NCI-H1694 treated with DMSO at 0.1 percent for 48 hours (cell line): ENCODE results near the gene PHC2.
"Not testable (repeated sequence)": the region's sequence is repeated elsewhere in the genome, so short reads cannot be mapped to it uniquely, and the experiment has no call there.

Source experiments
- DNase-seq: peaks from one replicate; lab custom pipeline; 2025; lab: John Stamatoyannopoulos, UW

Gene PHC2

DNA sequence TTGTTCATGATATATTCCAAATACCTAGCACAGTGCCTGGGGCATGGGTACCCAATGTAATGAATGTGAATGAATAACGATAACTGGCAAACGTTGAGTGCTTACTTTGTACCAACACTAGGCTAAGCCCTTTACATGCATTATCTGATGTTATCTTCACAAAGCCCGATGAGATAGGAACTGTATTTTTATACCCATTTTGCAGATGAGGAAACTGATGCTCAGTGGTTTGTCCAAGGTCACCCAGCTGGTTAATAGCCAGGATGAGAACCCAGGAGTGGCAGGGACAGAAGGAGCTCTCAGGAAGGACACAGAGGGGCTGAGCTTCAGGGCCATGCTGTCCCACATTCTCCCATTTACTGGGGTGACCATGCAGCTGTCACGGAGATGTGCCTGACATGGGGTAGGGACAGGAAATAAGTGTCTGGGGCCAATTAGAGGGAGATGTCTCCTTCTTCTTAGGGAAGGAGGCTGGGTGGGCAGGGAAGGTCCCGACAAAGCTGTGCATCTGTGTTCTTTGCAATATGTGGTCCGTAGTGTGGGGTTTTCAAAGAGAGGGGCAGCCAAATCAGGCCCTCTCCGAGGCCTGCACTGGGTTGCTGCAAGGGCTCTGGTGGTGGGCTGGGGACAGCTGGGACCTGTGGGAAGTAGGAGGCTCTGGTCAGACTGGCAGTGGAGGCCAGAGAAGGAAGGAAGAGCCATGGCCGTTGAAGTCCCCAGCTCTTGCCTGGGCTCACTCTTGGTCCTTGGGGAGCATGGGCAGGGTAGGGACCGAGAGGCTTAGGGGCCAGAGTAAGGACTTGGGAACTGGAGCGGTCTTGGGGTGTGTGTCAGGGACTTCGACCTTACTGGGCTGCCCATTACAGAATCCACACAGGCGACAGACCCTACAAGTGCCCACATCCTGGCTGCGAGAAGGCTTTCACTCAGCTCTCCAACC is 136.6 kb downstream of the PHC2 start:
- DNase-seq = no peak

DNA sequence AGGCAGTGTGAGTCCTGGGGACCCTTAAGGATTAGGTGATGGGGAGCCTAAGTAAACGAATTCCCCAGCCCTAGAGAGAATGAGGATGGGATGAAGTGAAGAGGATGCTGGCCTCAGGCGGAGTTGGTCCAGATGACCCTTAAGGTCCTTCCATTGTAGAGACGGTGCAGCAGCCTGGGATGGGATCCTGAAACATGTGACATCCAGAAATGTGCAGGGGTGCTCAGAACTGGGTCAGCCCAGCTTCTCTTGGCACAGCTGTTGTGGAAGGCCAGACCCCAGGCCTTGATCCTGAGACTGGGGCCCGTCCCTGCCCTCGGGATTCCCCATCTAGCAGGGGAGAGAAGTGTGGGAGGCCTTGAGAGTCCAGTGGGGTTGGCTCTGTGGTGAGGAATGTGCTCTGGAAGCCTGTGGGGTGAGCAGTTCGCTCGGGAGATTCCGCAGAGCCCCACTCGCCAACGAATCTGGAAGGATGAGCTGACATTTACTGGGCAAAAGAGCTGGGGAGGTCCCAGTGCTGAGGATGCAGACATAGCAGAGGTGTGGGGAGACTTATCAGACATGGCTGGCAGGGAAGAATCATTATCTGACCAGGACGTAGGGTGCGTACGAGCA is 138.1 kb downstream of the PHC2 start:
- DNase-seq = no peak

DNA sequence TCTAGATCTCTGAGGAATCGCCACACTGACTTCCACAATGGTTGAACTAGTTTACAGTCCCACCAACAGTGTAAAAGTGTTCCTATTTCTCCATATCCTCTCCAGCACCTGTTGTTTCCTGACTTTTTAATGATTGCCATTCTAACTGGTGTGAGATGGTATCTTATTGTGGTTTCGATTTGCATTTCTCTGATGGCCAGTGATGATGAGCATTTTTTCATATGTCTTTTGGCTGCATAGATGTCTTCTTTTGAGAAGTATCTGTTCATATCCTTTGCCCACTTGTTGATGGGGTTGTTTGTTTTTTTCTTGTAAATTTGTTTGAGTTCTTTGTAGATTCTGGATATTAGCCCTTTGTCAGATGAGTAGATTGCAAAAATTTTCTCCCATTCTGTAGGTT is 140.3 kb downstream of the PHC2 start:
- not testable (repeated sequence) for DNase-seq

DNA sequence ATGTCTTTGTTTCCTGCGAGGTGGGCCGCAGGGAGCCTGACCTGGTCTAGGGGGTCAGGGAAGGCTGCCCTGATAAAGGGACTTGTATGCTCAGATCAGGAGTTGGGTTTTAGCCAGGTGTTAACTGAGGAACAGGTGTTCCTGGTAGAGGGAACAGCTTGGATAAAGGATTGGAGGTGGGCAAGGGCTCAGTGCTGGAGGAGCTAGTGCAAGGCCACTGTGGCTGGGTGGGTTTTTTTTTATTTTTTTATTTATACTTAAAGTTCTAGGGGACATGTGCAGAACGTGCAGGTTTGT is 141.1 kb downstream of the PHC2 start:
- no peak for DNase-seq

DNA sequence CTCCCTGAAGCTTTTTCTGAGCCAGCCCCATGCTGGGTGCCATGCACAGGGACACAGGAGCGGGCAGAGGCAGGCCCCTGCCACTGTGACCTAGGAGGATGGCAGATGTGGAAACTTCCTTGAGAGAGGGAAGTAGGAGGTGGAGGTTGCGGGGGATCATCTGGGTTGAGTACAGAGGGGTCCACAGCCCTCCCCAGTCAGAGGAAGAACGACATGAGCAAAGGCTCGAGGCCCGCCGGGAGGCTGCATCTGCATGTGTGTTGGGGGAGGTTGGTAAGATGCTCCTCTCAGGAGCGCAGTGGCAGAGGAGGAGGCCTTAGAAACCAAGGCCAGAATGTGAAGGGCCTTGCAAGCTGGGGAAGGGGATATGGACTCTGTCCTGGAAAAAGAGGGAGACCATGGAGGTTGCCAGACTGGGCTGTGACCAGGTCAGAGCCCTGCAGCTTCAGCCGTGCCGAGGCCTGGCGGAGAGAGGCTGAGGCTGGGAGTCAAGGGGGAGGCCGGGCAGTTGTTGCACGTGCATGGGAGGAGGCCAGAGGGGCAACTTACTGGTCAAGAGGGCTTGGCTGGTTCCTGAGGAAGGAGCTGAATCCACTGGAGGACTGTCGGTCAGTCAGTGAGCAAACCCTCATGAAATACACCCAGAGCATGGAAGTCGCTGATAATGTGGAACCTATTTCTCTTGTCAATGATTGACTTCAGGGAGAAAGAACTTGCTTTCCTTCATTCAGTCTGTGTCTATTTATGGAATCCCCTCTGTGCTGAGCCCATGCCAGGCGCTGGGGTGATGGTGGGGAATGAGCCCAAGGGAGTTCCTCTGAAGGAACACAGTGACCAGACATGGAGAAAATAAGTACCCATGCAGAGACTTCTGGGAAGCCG is 141.7 kb downstream of the PHC2 start:
- no peak for DNase-seq

DNA sequence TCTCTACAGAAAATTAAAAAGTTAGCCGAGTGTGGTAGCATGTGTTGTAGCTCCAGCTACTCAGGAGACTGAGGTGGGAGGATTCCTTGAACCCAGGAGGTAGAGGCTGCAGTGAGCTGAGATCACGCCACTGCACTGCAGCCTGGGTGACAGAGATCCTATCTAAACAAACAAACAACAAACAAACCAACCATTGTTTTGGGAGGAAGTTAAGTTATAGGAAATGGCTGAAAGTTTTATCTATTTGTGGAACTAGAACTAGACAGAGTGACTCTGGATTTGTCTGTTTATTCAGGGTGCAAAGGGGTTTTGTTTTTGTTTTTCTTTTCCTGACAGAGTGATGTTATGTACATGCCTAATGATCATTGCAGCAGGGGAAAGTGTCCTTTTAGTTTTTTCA is 143.6 kb downstream of the PHC2 start:
- DNase-seq = no peak

DNA sequence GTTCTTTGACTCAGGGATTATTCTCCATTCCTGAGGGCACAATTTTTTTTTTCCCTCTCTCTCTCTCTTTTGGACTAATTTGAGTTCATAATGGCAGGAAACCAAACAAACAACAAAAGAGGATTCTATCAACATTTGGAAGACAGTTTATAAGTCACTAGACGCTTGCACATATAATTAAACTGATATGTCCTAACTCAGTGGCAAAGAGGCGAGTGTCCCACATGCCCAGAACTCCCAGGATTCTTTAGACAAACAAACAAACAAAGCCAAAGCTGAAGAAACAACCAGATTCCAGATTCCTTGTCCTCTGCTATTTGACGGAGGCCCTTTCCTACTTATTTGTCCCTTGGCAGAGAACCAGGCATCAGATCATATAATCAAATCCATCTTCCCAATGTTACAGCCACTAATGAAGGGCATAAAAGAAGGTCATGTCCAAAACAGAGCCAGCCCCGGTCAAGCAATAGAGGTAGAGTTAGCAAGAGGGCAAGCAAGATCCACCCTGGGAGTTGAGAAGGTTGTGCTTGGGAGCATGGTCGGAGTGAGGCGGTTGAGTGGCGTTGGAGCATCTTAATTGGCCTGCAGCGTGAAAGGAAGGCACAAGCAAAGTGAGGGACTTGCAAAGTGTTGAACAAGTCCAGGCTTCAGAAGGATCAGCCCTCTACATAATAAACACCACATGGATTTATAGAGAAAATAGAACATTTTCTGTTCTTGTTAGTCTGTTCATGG is 144.3 kb downstream of the PHC2 start:
- DNase-seq = no peak

DNA sequence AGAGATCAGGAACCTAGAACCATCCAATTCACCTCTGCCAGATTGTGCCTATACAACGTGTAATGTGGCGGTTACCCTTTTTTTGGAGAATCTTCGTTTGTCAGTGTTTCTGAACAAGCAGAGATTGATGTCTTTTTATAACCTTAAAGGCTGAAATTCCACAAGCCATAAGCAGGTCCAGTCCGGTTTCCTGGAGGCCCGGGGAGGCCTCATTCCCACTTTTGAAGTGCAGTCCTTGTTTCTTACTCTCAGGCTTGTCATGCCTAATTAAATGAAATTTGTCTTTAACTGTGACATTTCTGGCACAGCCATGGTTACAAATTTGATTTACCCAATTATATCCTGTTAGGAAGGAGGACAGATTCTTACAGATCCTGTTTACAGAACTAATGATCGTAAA is 146.8 kb downstream of the PHC2 start:
- no peak for DNase-seq

DNA sequence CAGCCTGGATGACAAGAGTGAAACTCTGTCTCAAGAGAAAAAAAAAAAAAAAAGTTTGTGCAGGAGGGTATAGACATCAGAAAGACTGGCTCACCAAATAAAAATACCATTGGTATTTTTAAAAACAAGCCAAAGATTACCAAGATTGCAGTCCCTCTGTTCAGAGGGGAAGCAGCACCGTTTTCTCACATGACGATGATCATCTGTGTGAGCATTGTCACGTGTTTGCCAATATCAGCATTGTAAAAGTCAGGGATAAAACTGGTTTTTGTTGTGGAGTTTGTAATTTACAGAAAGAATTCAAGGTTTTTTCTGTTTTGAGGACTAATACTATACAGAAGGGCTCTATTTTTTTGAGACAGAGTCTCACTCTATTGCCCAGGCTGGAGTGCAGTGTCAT is 148.1 kb downstream of the PHC2 start:
- no peak for DNase-seq

DNA sequence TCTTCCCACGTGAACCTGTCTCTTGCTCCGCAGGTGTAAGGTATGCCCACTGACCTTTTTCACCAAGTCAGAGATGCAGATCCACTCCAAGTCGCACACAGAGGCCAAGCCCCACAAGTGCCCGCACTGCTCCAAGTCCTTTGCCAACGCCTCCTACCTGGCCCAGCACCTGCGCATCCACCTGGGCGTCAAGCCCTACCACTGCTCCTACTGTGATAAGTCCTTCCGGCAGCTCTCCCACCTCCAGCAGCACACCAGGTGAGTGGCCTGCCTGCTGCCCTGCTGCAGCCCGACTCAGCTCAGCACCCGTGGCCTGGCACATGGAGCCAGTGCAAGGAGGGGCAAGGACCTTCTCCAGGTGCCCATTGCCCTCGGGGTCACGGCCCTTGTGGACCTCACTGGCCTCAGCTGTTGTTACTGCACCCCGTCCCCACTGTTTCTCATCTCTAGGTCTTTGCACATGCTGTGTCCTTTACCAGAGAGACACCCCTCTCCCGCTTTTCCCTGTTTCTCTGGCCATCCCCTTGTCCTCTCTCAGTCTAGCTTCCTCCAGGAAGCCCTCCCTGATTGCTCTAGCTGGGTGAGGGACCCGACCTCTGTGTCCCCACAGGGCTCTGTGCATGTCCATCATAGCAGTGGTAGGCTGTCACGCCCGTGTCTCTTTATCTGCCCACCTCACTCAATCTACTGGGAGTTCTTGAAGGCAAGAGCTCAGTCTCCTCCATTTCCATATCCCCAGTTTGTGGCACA is 149.2 kb downstream of the PHC2 start:
- DNase-seq = no peak

DNA sequence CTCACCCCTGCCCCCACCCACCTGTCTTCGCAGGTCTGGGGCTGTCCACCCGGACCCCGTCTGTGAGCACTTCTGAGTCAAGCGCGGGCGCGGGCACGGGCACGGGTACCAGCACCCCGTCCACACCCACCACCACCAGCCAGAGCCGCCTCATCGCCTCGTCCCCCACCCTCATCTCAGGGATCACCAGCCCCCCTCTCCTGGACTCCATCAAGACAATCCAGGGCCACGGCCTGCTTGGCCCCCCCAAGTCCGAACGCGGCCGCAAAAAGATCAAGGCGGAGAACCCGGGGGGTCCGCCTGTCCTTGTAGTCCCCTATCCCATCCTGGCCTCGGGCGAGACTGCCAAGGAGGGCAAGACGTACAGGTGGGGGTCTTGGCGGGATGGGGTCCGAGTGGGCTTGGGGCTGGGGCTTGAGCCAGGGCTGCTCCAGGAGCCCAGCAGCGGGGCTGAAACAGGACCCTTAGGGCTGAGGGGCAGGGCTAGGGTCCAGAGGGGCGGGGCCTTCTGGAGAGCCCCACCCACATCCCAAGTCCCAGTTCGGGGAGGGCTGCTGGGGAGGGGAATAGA is 150.7 kb downstream of the PHC2 start:
- no peak for DNase-seq

DNA sequence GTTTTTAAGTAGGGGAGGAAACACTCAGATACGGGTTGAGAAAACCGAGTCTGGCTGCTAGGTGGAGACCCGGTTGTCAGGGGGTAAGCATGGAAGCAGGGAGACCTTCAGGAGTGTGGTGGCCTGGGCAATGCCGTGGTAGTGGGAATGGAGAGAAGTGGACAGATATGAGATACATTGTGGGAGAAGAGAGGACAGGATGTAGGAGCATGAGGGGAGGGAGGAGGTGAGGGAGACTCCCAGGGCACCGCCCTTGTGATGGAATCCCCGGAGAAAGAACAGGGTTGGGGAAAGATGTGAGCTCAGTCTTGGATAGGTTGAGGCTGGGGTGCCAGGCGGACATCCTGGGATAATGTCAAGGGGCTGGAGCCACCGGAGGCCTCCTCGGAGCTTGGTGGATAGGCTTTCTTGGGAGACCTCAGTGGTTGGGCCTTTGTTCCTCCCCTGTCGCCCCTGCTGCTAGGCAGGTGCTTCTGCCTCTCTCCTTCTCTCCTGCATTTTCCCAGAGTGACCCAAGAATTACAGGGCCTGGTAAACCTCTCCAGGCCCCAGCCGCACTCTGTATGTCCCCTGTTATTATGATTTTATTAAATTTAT is 153.3 kb downstream of the PHC2 start:
- DNase-seq = no peak

DNA sequence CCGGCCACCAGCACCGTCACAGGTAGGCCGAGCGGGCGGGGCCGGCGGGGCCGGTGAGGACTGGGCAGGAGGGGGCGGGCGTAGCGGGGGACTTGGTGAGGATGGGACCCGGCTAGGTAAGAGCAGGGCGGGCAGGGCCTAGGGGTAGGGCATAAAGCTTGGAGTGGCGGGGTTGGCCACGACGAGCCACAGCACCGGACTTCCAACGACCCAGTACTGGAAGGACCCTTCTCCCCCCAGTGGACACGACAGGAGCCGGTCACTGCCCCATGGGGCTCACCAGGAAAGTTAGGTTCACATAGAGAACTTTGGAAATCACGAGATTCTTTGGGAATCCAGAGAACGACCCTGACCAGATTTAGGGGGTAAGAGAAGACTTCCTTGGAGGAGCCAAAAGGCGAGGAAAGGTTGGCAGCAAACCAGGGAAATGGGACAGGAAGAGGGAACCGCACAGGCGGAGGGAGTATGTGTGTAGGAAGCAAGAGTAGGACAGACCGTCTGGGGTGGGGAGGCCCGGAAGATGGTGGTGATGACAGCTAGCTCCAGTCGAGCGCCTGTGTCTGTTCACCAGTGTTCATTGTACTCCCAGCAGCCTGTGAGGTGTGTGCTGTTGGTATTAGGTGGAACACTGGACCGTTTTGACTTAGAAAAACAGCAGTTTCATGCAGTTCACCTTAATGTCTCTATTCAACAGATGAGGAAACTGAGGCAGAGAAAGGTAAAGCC is 154.2 kb downstream of the PHC2 start:
- DNase-seq = no peak

DNA sequence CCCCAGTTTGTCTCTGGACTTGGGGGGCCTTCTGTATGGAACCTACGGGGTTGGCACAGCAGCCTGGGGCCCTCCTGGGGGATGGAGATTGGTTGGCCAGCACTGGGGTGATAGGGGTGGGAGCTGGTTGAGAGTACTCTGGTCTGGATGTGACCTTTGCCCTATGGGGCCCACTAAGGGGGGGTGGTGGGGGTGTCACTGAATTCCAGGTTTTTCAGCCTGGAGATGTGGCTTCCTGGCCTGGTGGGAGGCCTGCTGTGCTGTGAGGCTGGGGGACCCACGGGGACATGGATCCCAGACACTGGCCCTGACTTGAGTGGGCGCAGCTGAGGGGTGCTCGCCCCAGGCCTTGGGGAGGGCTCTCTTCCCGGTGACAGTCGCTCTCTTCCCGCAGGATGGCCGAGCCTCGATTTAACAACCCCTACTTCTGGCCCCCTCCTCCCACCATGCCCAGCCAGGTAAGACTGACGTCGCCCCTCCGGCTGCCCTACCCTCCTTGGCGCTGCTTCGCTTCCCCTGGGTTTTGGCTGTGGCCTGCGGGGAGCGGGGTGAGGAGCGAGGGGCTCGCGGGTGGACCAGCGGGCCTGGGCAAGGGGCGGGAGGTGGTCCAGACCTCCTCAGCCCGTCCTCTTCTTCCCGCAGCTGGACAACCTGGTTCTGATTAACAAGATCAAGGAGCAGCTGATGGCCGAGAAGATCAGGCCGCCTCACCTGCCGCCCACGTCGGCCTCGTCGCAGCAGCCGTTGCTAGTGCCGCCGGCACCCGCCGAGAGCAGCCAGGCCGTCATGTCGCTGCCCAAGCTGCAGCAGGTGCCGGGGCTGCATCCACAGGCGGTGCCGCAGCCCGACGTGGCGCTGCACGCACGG is 155.0 kb downstream of the PHC2 start:
- no peak for DNase-seq

DNA sequence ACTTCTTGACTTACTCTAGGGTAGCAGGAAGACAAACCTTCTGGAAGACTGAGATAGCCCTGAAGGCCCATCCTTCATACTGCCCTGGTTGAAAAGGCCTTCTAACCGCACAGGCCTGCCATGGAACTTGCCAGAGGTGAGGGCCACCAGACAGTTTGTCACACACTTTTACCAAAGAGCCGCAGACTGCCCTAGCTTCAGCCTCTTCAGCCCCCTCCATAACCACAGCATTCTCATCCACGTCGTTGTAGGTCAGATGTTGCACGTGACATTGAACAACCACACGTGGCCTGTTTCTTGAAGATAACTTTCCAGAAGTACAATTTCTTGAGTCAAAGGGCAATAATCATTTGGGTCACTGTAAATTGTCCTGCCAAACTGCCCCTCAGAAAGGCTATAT is 155.7 kb downstream of the PHC2 start:
- no peak for DNase-seq

DNA sequence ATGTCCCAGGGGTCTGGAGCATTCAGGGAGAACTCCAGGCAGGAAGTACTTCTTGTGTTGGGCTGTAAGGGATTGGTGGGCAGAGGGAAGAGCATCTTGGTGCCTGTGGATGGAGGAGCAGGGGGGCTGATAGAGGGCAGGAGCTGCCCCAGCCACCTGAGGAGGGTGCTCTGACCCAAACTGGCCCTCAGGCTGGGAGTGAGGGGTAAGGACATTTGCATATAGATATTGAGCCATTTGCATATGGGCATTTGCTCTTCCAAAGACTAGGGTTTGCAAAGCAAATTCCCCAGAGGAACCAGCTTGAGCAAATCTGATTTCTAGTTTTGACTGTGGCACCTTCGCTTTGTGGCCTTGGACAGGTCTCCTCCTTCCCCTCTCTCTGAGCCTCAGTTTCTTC is 156.4 kb downstream of the PHC2 start:
- DNase-seq = no peak

DNA sequence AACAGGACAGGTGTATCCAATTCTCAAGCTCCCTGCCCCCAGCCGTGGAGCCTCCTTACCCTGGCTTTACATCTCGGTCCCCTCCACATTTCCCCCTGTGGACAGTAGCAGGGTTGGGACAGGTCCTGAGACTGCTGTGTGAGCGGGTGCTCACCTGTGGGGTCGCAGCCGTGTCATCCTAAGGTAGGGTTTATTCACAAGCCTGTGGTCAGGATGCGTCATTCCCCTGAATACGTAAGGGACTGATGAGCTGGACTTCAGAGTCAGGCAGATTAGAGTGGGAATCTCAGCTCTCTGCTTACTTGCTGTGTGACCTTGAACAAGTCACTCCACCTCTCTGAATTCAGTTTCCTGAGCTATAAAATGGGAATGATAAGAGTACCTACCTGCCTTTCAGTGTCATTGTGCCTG is 156.9 kb downstream of the PHC2 start:
- DNase-seq = no peak
